ENCODE data around the gene NKTR.

NKTR gene

GRCh38 chr3:42662813-42663535 lies 62.5 kb downstream of the NKTR start:
- DNase-seq = no peak

- DNase-seq = no peak
Observed at GRCh38 chr3:42663581-42664437, 63.3 kb downstream of the NKTR start.

- DNase-seq = no peak
Observed at GRCh38 chr3:42664438-42664803, 63.9 kb downstream of the NKTR start.

- no peak for DNase-seq
Observed at GRCh38 chr3:42665050-42665878, 64.8 kb downstream of the NKTR start.

GRCh38 chr3:42666022-42666421 lies 65.5 kb downstream of the NKTR start:
- no peak for DNase-seq

GRCh38 chr3:42666577-42666998 lies 66.1 kb downstream of the NKTR start:
- no peak for DNase-seq

GRCh38 chr3:42667096-42667522 lies 66.6 kb downstream of the NKTR start:
- no peak for DNase-seq

GRCh38 chr3:42667523-42668412 lies 67.3 kb downstream of the NKTR start:
- DNase-seq = peak; percentile 67

- DNase-seq = no peak
Observed at GRCh38 chr3:42668413-42668760, 67.9 kb downstream of the NKTR start.

GRCh38 chr3:42668793-42669217 lies 68.3 kb downstream of the NKTR start:
- no peak for DNase-seq

GRCh38 chr3:42670051-42670576 lies 69.6 kb downstream of the NKTR start:
- DNase-seq = no peak

GRCh38 chr3:42670670-42671069 lies 70.2 kb downstream of the NKTR start:
- no peak for DNase-seq

GRCh38 chr3:42672515-42672914 lies 72.0 kb downstream of the NKTR start:
- DNase-seq = no peak

GRCh38 chr3:42673082-42673481 lies 72.6 kb downstream of the NKTR start:
- DNase-seq = no peak

- no peak for DNase-seq
Observed at GRCh38 chr3:42674146-42674545, 73.7 kb downstream of the NKTR start.

GRCh38 chr3:42675909-42676308 lies 75.4 kb downstream of the NKTR start:
- DNase-seq = no peak

GRCh38 chr3:42678447-42678846 lies 78.0 kb downstream of the NKTR start:
- DNase-seq = no peak

GRCh38 chr3:42680271-42680670 lies 79.8 kb downstream of the NKTR start:
- no peak for DNase-seq

GRCh38 chr3:42680806-42681205 lies 80.3 kb downstream of the NKTR start:
- no peak for DNase-seq

- no peak for DNase-seq
Observed at GRCh38 chr3:42681361-42682038, 81.0 kb downstream of the NKTR start.

GRCh38 chr3:42682301-42683070 lies 82.0 kb downstream of the NKTR start:
- no peak for DNase-seq
